Urinary bladder (tissue), 4 donors: ENCODE data around the gene PAK2. TPM values are rescaled to one million over a fixed set of nuclear protein-coding genes. Genes with fewer than 3 reads are reported as not detected.
"Not testable (repeated sequence)": the region's sequence is repeated elsewhere in the genome, so short reads cannot be mapped to it uniquely, and the experiment has no call there.

Experiments
- DNase-seq: peaks from one replicate; pipeline ENCODE4 v3.0.0-alpha.2; 2015; ENCODE audit errors: extremely low spot score
- H3K27ac ChIP-seq: one replicate; pipeline ENCODE4 v1.5.1; 2013; ENCODE audit warnings: low read depth, mild to moderate bottlenecking, moderate library complexity
- H3K36me3 ChIP-seq: one replicate; pipeline ENCODE4 v1.6.1; 2013; ENCODE audit warnings: mild to moderate bottlenecking, moderate library complexity; ENCODE audit not compliant: insufficient read depth
- H3K4me1 ChIP-seq: one replicate; pipeline ENCODE4 v1.6.1; 2013; ENCODE audit warnings: mild to moderate bottlenecking, moderate library complexity; ENCODE audit not compliant: insufficient read depth
- H3K4me3 ChIP-seq: one replicate; pipeline ENCODE4 v1.5.1; 2013; ENCODE audit warnings: low read depth, low read length
- WGBS: extraction: QIAGEN DNeasy Blood & Tissue Kit; methylation state at CpG from one replicate; pipeline ENCODE4 v1.1.7; 2013; 5-methylcytosine and 5-hydroxymethylcytosine counted together
- polyA plus RNA-seq: library from polyadenylated mRNA; stranded (reverse); fragments of 200-250 nt; gene quantifications from one replicate; pipeline ENCODE4 v1.2.3, GENCODE V29; 2013
- total RNA-seq: library from RNA; depleted of rRNA; stranded (reverse); fragments of >200 nt; gene quantifications from one replicate; pipeline ENCODE4 v1.2.3, GENCODE V29; 2014
- donor health status: healthy with polysubstance abuse.
- donor health status: healthy.

Gene PAK2
- total and polyA plus RNA-seq, 2 donors: 27.1 to 43.1 TPM

DNA sequence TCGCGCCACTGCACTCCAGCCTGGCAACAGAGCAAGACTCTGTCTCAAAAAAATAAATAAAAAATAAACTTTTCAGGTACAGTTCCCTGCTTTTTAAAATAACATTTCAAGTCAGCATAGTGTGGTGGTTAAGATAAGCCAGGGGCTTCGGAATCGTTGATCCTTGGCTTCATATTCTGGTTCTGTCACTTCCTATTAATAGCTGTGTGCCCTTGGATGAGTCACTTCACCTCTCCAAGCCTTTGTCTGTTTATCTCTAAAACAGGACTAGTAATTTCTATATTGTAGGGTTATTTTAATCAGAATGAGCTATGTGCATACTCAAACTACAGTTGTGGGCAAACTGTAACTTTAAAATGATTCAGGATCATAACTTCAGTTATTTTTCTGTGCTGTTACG is 74.2 kb downstream of the PAK2 start:
- 89% methylated on average over 5 of the region's 5 CpGs for WGBS
- Histone ChIP-seq H3K36me3 (peaks cover 3% of the 10 kb centered on the region), H3K27ac (no peak overlapping the region), H3K4me3 (no peak overlapping the region), H3K4me1 (no peaks in the 10 kb centered on the region)
- DNase-seq: no peak

DNA sequence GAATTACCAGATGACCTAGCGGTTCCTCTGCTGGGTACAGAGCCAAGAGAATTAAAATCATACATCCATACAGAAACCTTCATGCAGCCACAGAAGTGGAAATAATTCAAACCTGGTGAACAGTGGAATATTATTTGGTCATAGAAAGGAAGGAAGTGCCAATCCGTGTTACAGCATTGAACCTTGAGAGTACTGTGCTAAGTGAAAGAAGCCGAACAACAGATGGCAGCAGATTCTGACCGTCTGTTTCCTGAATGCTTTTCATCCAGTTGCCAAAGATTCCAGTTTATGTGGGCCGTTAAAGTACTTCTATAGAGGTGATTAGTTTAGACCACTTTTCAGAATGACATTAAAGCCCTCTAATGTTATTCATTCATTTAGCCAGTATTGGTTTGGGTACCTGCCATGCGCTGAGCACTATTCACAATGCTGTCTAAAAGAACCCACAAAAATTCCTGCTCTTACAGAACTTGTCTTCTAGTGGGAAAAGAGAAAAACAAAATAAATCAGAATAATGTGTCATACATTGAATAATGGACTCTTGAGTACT is 82.2 kb downstream of the PAK2 start:
- H3K4me1 ChIP-seq: no peaks in the 10 kb centered on the region
- no peak overlapping the region for H3K27ac ChIP-seq
- H3K4me3 ChIP-seq: no peak overlapping the region
- WGBS: 95% methylated on average over 6 of the region's 6 CpGs
- DNase-seq: no peak
- peaks cover 7% of the 10 kb centered on the region for H3K36me3 ChIP-seq

DNA sequence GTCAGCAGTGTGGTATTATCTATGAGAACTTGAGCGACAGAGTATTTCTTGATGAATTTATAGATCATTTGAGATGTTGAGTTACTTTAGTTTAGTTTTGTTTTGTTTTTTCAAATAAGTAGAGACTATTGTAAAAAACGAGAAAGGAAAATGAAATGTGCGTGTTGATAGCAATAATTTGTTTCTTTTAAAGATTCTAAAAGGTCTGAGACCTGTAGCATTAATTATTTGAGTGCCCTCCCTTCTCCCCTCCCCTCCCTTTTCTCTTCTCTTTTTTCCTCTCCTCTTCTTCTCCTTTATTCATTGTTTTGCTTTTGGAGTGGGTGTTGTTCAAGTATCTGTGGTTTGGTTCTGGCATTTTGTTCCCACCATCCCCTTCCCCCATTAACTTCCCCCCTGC is 90.0 kb downstream of the PAK2 start:
- WGBS: 95% methylated on average over 3 of the region's 3 CpGs
- not testable (repeated sequence) for DNase-seq, H3K27ac ChIP-seq, H3K36me3 ChIP-seq, H3K4me1 ChIP-seq, H3K4me3 ChIP-seq

DNA sequence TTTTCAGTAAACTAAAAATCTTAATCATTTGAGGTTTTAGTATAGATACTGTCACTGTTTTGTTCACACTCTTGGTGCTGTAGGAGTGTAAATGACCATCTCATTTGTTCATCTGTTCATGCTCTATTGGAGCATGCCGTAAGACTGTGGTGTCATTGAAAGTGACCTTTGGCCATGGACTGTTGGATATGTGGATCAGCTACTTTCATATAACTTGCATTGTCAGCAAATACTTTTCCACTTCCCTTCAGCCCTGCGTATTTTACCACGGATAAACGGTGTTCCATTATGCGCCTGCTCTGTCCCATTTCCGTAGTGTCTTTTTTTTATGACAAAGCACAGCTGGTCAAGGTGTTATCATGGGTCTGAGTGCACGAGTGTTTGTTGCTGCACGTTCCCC is 95.4 kb downstream of the PAK2 start:
- DNase-seq: no peak
- WGBS: 40% methylated on average over 8 of the region's 8 CpGs

DNA sequence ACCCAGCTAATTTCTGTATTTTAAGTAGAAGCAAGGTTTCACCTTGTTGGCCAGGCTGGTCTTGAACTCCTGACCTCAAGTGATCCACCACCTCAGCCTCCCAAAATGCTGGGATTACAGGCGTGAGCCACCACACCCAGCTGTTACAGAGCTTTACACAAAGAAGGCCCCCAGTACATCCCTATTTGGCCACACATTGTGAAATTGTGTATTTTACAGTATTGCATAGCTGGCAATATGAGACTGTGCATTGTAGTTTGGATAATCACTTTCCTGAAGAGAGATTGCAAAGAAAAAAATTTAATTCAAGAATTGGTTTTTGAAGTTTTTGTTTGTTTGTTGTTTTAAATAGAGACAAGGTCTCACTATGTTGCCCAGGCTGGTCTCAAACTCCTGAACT is 97.0 kb downstream of the PAK2 start:
- not testable (repeated sequence) for DNase-seq, H3K4me3 ChIP-seq, H3K4me1 ChIP-seq, H3K27ac ChIP-seq, H3K36me3 ChIP-seq
- 93% methylated on average over 1 of the region's 1 CpG for WGBS

More for the DNA sequence above, 95.4 kb downstream of the PAK2 start:
- Histone ChIP-seq H3K36me3 (no peaks in the 10 kb centered on the region), H3K4me3 (no peak overlapping the region), H3K27ac (no peak overlapping the region), H3K4me1 (no peaks in the 10 kb centered on the region)

DNA sequence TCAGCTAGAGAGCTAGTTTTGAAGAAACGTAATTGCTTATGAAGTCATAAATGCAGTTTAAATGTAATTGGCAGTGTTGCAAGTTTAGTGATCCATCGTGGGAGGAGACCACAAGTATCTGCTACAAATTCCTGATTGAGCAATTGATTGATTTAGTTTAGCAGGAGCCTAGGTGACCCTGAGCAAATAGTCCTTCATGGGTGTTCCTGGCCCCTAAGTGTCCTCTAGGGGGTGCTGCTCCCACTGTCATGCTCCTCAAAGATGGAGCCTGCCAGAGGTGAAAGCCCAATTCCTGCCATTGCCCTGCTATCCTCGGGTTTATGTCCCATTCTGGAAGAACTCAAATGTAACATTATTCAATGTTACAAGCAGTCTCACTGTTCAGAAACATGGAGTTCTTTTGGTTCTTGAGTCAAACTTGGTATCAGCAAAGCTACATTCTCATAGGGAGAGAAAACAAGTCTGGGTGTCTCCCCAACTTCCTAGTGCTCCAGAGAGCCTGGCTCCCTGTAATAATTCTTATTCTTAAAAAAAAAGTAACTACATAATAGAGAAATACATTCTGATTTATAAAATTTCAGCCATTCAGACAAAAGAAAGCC is 98.3 kb downstream of the PAK2 start:
- WGBS: 43% methylated on average over 3 of the region's 3 CpGs
- Histone ChIP-seq H3K36me3 (no peaks in the 10 kb centered on the region), H3K4me3 (no peak overlapping the region), H3K4me1 (no peaks in the 10 kb centered on the region), H3K27ac (no peak overlapping the region)
- no peak for DNase-seq

DNA sequence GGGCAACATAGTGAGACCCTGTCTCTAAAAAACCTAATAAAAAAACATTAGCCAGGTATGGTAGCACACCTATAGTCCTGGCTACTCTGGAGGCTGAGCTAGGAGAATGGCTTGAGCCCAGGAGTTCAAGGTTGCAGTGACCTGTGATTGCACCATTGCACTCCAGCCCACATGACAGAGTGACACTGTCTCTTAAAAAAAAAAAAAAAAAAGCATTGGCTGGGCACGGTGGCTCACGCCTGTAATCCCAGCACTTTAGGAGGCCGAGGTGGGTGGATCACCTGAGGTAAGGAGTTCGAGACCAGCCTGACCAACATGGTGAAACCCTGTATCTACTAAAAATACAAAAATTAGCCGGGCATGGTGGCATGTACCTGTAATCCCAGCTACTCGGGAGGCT is 99.7 kb downstream of the PAK2 start:
- H3K36me3 ChIP-seq, H3K4me1 ChIP-seq, H3K4me3 ChIP-seq, H3K27ac ChIP-seq, DNase-seq: not testable (repeated sequence)
- 90% methylated on average over 6 of the region's 6 CpGs for WGBS

DNA sequence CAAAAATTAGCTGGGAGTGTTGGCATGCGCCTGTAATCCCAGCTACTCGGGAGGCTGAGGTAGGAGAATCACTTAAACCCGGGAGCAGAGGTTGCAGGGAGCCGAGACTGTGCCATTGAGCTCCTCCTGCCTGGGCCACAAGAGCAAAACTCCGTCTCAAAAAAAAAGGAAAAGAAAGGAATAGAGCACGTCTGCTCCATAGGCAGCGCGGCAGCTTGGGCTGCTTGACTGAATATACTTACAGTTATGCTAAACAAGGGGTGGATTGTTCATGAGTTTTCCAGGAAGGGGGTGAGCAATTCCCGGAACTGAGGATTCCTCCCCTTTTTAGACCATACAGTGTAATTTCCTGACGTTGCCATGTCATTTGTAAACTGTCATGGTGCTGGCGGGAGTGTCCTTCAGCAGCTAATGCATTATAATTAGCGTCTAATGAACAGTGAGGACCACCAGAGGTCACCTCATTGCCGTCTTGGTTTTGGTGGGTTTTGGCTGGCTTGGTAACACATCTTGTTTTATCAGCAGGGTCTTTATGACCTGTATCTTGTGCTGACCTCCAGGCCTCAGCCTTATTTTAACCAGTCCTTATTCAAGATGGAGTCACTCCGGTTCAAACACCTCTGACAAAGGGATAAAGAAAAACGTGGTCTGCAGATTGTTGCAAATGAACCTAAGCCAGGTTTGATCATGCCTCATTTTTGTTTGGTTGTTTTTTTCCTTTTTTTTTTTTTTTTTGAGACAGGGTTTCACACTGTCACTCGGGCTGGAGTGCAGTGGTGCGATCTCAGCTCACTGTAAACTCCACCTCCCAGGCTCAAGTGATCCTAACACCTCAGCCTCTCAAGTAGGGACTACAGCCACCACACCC is 103.1 kb downstream of the PAK2 start:
- H3K4me1 ChIP-seq: no peaks in the 10 kb centered on the region
- no peak for DNase-seq
- WGBS: 67% methylated on average over 17 of the region's 17 CpGs
- H3K36me3 ChIP-seq: no peaks in the 10 kb centered on the region
- H3K27ac ChIP-seq: no peak overlapping the region
- H3K4me3 ChIP-seq: no peak overlapping the region

DNA sequence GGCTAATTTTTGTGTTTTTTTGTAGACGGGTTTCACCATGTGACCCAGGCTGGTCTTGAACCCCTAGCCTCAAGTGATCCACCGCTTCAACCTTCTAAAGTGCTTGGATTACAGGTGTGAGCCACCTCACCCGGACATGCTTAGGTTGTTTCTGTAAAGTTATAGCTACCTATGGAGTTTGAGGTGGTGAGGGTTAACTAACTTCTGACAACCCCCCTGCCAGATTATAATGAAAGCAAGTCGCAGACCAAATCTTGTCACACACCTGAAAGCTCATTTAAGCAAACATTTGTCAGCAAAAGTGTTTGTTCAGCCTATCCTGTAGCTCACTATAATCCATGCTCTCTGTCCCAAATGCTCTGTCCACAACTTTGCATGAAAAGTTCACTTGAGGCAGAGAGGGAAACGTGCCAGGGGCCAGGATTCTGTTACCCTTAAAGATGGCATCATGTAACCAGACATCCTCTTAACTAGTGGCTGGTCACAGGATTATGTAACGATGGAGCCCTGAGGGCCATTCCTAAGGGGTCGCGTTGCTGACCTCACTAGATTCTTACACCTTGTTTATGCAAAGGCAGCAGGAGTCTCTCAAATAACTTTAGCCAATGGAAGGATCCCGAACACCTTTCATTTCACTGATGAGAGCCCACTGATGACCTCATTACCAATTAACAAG is 103.9 kb downstream of the PAK2 start:
- no peaks in the 10 kb centered on the region for H3K4me1 ChIP-seq
- H3K4me3 ChIP-seq: no peak overlapping the region
- no peak for DNase-seq
- H3K36me3 ChIP-seq: no peaks in the 10 kb centered on the region
- H3K27ac ChIP-seq: no peak overlapping the region
- 79% methylated on average over 9 of the region's 9 CpGs for WGBS

DNA sequence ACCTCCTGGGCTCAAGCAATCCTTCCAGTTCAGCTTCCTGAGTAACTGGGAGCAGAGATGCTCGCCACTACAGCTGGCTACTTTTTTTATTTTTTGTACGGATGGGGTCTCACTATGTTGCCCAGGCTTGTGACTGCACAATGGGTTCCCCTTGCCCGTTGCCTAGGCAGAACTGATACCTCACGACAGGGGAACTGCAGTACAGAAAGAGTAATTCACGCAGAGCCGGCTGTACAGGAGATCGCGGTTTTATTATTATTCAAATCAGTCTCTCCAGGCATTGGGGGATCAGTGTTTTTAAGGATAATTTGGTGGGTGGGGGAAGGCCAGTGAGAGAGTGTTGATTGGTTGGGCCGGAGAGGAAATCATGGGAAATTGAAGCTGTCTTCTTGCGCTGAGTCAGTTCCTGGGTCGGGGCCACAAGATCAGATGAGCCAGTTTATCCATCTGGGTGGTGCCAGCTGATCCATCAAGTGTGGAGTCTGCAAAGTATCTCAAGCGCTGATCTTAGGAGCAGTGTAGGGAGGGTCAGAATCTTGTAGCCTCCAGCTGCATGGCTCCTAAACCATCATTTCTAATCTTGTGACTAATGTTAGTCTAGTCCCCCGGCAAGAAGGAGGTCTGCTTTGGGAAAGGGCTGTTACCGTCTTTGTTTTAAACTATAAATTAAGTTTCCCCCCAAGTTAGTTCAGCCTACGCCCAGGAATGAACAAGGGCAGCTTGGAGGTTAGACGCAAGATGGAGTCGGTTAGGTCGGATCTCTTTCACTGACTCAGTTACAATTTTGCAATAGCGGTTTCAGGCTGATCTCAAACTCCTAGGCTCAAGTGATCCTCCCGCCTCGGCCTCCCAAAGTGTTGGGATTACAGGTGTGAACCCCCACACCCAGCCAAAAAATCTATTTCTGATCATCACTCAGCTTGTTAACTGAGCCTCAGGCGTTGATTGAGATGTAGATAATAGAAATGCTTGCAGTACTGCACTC is 104.9 kb downstream of the PAK2 start:
- DNase-seq, H3K27ac ChIP-seq: not testable (repeated sequence)
- WGBS: 85% methylated on average over 20 of the region's 22 CpGs

DNA sequence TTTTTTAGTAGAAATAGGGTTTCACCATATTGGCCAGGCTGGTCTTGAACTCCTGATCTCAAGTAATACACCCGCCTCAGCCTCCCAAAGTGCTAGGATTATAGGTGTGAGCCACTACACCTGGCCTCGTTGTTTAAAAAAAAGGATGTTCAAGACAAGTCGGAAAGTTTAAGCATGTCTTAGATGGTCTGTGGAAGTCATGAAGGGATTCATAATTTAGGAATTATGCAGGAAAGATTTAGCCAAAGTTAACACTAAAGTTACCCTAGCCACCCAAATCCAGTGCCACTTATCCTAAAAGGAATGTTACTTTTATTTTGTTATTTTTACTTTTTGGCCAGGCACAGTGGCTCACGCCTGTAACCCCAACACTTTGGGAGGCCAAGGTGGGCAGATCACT is 108.7 kb downstream of the PAK2 start:
- 81% methylated on average over 4 of the region's 4 CpGs for WGBS
- DNase-seq, H3K36me3 ChIP-seq, H3K4me3 ChIP-seq, H3K4me1 ChIP-seq, H3K27ac ChIP-seq: not testable (repeated sequence)

More for the DNA sequence above, 104.9 kb downstream of the PAK2 start:
- not testable (repeated sequence) for H3K36me3 ChIP-seq, H3K4me3 ChIP-seq, H3K4me1 ChIP-seq

DNA sequence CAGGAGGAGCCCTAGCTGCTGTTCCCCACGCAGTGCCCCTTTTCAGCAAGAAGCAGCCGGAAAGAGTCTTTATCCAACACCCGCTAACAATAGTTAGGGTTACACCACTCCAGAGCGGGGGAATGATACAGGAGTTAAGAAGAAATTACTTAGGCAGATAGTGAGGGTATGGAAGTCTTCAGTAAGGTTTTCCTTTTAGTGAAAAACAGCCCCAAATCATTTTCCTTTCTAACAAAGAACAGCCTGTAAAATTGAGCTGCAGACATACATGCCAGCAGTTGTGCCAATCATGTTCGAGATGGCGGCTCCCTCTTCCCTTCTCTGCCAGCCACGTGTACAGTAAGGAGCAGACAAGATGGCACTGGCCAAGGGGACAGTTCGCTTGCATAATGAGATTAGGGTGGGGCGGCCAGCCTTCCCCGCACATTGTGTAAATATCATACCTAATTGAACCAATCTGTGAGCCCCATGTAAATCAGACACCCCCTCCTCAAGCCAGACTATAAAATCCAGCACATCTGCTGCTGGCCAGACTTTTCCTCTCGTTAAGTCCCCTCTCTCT is 109.6 kb downstream of the PAK2 start:
- Histone ChIP-seq H3K27ac (no peak overlapping the region), H3K4me1 (no peaks in the 10 kb centered on the region), H3K36me3 (no peaks in the 10 kb centered on the region), H3K4me3 (no peak overlapping the region)
- DNase-seq: no peak
- 80% methylated on average over 11 of the region's 11 CpGs for WGBS
